K562 (cell line): ENCODE results near the gene FDPS. TPM values are rescaled to one million over a fixed set of nuclear protein-coding genes. Genes with fewer than 3 reads are reported as not detected.

Source experiments
- KHSRP ChIP-seq: fragments of 450-650 bp; IDR thresholded peaks from 2 replicates; pipeline ENCODE4 v1.6.1; 2017
- MECOM ChIP-seq: fragments of 250-450 bp; sonication (Bioruptor Pico); IDR thresholded peaks from 2 replicates; pipeline ENCODE4 v1.8.0; 2022; ENCODE audit warnings: inconsistent platforms
- NR2C1 ChIP-seq, 2 experiments: fragments of 450-650 bp; IDR thresholded peaks; 2 replicates each; pipeline ENCODE4 v1.6.1; 2017; ENCODE audit warnings: mild to moderate bottlenecking in 2 of 2, antibody characterized with exemption in 1 of 2, inconsistent platforms in 1 of 2, missing compliant biosample characterization in 1 of 2, missing genetic modification characterization in 1 of 2
- PCBP1 ChIP-seq: fragments of 200-400 bp; formaldehyde crosslinking; IDR thresholded peaks from 2 replicates; pipeline ENCODE4 v1.6.1; 2018; ENCODE audit warnings: mild to moderate bottlenecking, low read depth, low read length; ENCODE audit not compliant: poor library complexity, severe bottlenecking
- PHF21A ChIP-seq: fragments of 450-650 bp; IDR thresholded peaks from 2 replicates; pipeline ENCODE4 v1.6.1; 2017; ENCODE audit warnings: low read depth, borderline replicate concordance
- RBFOX2 ChIP-seq: fragments of 200-400 bp; formaldehyde crosslinking; IDR thresholded peaks from 2 replicates; pipeline ENCODE4 v1.6.1; 2017; ENCODE audit warnings: low read depth, mild to moderate bottlenecking, low read length, moderate library complexity
- TEAD1 ChIP-seq, 2 experiments: fragments of 450-650 bp in 1 of 2; sonication (generic) in 1 of 2; formaldehyde crosslinking; IDR thresholded peaks; 2 replicates each; pipeline versions ENCODE4 v1.4.0 to v1.8.0; 2020 to 2022; ENCODE audit warnings: mild to moderate bottlenecking in 2 of 2, missing genetic modification reagents in 1 of 2
- YY1 ChIP-seq, 3 experiments: IDR thresholded peaks; 2 replicates each; pipeline ENCODE4 v1.6.1; 2011; ENCODE audit warnings: low read length in 2 of 3, mild to moderate bottlenecking in 2 of 3, moderate library complexity in 2 of 3, borderline replicate concordance in 1 of 3, control low read depth in 1 of 3, low read depth in 1 of 3; ENCODE audit not compliant: insufficient read depth in 3 of 3, insufficient replicate concordance in 2 of 3, control insufficient read depth in 1 of 3, insufficient read length in 1 of 3; ENCODE audit errors: extremely low read depth in 1 of 3
- ZNF274 ChIP-seq: IDR thresholded peaks from 2 replicates; pipeline ENCODE4 v1.6.1; 2011; ENCODE audit warnings: low read depth, mild to moderate bottlenecking, low read length, moderate library complexity, borderline replicate concordance
- ZNF347 ChIP-seq: fragments of 450-650 bp; formaldehyde crosslinking; IDR thresholded peaks from 2 replicates; pipeline ENCODE4 v1.4.0; 2020; ENCODE audit warnings: low read depth, mild to moderate bottlenecking, moderate library complexity
- polyA plus RNA-seq, 8 experiments: library from polyadenylated mRNA; depleted of rRNA in 4 of 8; stranded (reverse) in 5 of 8; unstranded in 3 of 8; fragments of >200 nt; fragmentation: Nextera tagmentation in 2 of 8; fragmentation: Illumina TruSeq in 1 of 8; extraction: Ambion mirVana in 2 of 8; extraction: Trizol in 1 of 8; gene quantifications; 2 replicates each; pipeline versions ENCODE4 v1.2.1 to v1.2.3, GENCODE V29; 2011 to 2014; ENCODE audit warnings: inconsistent platforms in 1 of 8, missing spikeins in 1 of 8
- total RNA-seq, 7 experiments: library from RNA; depleted of rRNA in 6 of 7; stranded (reverse); fragments of >200 nt in 6 of 7; fragmentation: Illumina TruSeq in 2 of 7; extraction: Trizol in 2 of 7; gene quantifications; 2 replicates each; pipeline versions ENCODE4 v1.2.1 to v1.2.3, GENCODE V29; 2011 to 2021; ENCODE audit warnings: low replicate concordance in 1 of 7
- TF ChIP-seq, protein P1 (sequence below): IDR thresholded peaks from 3 replicates; pipeline ENCODE4 v1.6.1; 2011; ENCODE audit warnings: borderline replicate concordance, mild to moderate bottlenecking, moderate library complexity; ENCODE audit not compliant: insufficient read length; ENCODE audit errors: extremely low read depth
- TF ChIP-seq, protein P2 (sequence below): fragments of 450-650 bp; formaldehyde crosslinking; conservative IDR thresholded peaks from 2 replicates; pipeline ENCODE4 v1.4.0; 2022; ENCODE audit warnings: mild to moderate bottlenecking, missing genetic modification characterization
- TF ChIP-seq, protein P3 (sequence below): fragments of 450-650 bp; IDR thresholded peaks from 2 replicates; pipeline ENCODE4 v1.6.1; 2016
- TF ChIP-seq, protein P4 (sequence below): fragments of 450-650 bp; IDR thresholded peaks from 2 replicates; pipeline ENCODE4 v1.6.1; 2018; ENCODE audit not compliant: partially characterized antibody
- TF ChIP-seq, protein P5 (sequence below): fragments of 200-800 bp; sonication (Bioruptor generic); IDR thresholded peaks from 2 replicates; pipeline ENCODE4 v1.6.1; 2017; ENCODE audit warnings: missing genetic modification characterization, missing compliant biosample characterization

FDPS gene
- total and polyA plus RNA-seq, 9 of the 15 experiments (the other 6 are each of a cell fraction or from before 2014, with no cell fraction given) = 247 to 884 (median 360) TPM

DNA sequence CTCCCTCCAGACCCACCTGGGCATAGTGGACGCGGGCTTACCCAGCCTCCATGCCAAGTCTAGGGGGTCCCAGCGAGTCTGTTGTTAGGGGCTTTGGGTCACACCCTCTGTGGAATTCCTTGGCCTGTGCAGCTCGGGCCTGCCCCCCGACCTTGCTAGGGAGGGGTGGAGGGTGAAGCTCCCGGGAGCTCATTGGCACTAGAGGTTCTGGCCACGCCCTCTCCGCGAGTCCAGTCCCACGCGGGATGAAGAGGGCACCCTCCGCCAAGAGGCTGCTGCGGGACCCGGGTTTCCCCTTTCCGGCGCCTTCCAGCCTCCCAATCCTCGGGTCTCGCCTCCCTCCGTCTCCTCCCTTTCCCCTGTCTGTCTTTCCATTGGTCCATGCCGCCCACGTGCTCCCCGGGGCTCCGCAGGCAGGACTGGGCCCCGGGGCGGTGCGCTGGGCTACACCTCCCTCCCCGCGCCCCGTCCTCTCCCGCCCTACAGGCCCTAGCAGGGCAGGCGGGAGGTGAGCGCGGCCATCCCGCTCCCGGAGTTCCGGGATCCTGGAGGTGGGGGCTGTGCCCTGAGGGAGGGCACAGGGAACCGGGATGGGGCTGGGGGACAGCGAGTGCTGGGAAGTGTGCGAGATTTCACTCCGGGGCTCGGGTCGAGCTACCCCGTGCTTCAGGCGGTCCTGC lies 15.5 kb downstream of the FDPS start (continued):
- TF ChIP-seq, protein P1, sequence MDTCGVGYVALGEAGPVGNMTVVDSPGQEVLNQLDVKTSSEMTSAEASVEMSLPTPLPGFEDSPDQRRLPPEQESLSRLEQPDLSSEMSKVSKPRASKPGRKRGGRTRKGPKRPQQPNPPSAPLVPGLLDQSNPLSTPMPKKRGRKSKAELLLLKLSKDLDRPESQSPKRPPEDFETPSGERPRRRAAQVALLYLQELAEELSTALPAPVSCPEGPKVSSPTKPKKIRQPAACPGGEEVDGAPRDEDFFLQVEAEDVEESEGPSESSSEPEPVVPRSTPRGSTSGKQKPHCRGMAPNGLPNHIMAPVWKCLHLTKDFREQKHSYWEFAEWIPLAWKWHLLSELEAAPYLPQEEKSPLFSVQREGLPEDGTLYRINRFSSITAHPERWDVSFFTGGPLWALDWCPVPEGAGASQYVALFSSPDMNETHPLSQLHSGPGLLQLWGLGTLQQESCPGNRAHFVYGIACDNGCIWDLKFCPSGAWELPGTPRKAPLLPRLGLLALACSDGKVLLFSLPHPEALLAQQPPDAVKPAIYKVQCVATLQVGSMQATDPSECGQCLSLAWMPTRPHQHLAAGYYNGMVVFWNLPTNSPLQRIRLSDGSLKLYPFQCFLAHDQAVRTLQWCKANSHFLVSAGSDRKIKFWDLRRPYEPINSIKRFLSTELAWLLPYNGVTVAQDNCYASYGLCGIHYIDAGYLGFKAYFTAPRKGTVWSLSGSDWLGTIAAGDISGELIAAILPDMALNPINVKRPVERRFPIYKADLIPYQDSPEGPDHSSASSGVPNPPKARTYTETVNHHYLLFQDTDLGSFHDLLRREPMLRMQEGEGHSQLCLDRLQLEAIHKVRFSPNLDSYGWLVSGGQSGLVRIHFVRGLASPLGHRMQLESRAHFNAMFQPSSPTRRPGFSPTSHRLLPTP = no peak
- TF ChIP-seq RBFOX2 = peak; percentile 82
- peak in 1 of 3 experiments; percentile 51 for TF ChIP-seq YY1 (IDR thresholded peaks at IDR 0.05; ENCODE audit: borderline replicate concordance in 1 of 3, control insufficient read depth in 1 of 3, extremely low read depth in 1 of 3, insufficient read depth in 3 of 3, insufficient read length in 1 of 3, insufficient replicate concordance in 2 of 3, low read depth in 1 of 3, low read length in 2 of 3)
- TF ChIP-seq NR2C1 (IDR thresholded peaks at IDR 0.05) = no peak
- no peak for TF ChIP-seq NR2C1 (tag; IDR thresholded peaks at IDR 0.05)
- no peak for TF ChIP-seq ZNF274
- TF ChIP-seq PCBP1 = peak; percentile 82
- no peak for TF ChIP-seq ZNF347 (CRISPR knock-in tag)
- TF ChIP-seq MECOM (CRISPR knock-in tag) = no peak
- TF ChIP-seq, protein P2, sequence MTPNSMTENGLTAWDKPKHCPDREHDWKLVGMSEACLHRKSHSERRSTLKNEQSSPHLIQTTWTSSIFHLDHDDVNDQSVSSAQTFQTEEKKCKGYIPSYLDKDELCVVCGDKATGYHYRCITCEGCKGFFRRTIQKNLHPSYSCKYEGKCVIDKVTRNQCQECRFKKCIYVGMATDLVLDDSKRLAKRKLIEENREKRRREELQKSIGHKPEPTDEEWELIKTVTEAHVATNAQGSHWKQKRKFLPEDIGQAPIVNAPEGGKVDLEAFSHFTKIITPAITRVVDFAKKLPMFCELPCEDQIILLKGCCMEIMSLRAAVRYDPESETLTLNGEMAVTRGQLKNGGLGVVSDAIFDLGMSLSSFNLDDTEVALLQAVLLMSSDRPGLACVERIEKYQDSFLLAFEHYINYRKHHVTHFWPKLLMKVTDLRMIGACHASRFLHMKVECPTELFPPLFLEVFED (CRISPR knock-in tag) = no peak
- TF ChIP-seq, protein P3, sequence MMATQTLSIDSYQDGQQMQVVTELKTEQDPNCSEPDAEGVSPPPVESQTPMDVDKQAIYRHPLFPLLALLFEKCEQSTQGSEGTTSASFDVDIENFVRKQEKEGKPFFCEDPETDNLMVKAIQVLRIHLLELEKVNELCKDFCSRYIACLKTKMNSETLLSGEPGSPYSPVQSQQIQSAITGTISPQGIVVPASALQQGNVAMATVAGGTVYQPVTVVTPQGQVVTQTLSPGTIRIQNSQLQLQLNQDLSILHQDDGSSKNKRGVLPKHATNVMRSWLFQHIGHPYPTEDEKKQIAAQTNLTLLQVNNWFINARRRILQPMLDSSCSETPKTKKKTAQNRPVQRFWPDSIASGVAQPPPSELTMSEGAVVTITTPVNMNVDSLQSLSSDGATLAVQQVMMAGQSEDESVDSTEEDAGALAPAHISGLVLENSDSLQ = peak; percentile 69
- no peak for TF ChIP-seq KHSRP
- TF ChIP-seq, protein P4, sequence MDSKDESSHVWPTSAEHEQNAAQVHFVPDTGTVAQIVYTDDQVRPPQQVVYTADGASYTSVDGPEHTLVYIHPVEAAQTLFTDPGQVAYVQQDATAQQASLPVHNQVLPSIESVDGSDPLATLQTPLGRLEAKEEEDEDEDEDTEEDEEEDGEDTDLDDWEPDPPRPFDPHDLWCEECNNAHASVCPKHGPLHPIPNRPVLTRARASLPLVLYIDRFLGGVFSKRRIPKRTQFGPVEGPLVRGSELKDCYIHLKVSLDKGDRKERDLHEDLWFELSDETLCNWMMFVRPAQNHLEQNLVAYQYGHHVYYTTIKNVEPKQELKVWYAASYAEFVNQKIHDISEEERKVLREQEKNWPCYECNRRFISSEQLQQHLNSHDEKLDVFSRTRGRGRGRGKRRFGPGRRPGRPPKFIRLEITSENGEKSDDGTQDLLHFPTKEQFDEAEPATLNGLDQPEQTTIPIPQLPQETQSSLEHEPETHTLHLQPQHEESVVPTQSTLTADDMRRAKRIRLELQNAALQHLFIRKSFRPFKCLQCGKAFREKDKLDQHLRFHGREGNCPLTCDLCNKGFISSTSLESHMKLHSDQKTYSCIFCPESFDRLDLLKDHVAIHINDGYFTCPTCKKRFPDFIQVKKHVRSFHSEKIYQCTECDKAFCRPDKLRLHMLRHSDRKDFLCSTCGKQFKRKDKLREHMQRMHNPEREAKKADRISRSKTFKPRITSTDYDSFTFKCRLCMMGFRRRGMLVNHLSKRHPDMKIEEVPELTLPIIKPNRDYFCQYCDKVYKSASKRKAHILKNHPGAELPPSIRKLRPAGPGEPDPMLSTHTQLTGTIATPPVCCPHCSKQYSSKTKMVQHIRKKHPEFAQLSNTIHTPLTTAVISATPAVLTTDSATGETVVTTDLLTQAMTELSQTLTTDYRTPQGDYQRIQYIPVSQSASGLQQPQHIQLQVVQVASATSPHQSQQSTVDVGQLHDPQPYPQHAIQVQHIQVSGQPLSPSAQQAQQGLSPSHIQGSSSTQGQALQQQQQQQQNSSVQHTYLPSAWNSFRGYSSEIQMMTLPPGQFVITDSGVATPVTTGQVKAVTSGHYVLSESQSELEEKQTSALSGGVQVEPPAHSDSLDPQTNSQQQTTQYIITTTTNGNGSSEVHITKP = peak; percentile 86
- TF ChIP-seq, protein P5, sequence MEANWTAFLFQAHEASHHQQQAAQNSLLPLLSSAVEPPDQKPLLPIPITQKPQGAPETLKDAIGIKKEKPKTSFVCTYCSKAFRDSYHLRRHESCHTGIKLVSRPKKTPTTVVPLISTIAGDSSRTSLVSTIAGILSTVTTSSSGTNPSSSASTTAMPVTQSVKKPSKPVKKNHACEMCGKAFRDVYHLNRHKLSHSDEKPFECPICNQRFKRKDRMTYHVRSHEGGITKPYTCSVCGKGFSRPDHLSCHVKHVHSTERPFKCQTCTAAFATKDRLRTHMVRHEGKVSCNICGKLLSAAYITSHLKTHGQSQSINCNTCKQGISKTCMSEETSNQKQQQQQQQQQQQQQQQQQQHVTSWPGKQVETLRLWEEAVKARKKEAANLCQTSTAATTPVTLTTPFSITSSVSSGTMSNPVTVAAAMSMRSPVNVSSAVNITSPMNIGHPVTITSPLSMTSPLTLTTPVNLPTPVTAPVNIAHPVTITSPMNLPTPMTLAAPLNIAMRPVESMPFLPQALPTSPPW (CRISPR knock-in tag) = peak; percentile 75
- TF ChIP-seq TEAD1 (CRISPR knock-in tag; IDR thresholded peaks at IDR 0.05) = peak in 1 of 2 experiments; percentile 68; a peak in 1 of 4 replicates
- no peak for TF ChIP-seq PHF21A
